SH-SY5Y (cell line): ENCODE results near the gene FAM98B.

Source experiments
- GATA2 ChIP-seq: IDR thresholded peaks from 2 replicates; pipeline ENCODE4 v1.6.1; 2011; ENCODE audit warnings: mild to moderate bottlenecking, low read depth, low read length
- GATA3 ChIP-seq: IDR thresholded peaks from 2 replicates; pipeline ENCODE4 v1.6.1; 2011; ENCODE audit warnings: low read depth, mild to moderate bottlenecking, low read length, moderate library complexity

GRCh38 chr15:38440353-38441129 is 13.4 kb upstream of the FAM98B start:
- no peak for TF ChIP-seq GATA3
- no peak for TF ChIP-seq GATA2
